ENCODE data around the gene PTBP3.
A peak's percentile ranks its signal among the peaks of the same experiment; 100 is the strongest.

The PTBP3 gene

GRCh38 chr9:112184946-112185345 lies 148.5 kb downstream of the PTBP3 start:
- in situ Hi-C loops (cut with MboI; ENCODE audit: low pct_unique_long_range_greater_than_20kb, low sequenced_read_pairs): no loop called here
- no peak for DNase-seq

GRCh38 chr9:112184221-112184620 lies 149.2 kb downstream of the PTBP3 start:
- no peak for DNase-seq
- in situ Hi-C loops (cut with MboI; ENCODE audit: low pct_unique_long_range_greater_than_20kb, low sequenced_read_pairs): no loop called here

- in situ Hi-C loops (cut with MboI; ENCODE audit: low pct_unique_long_range_greater_than_20kb, low sequenced_read_pairs): no loop called here
- peak; percentile 87 for DNase-seq
These were observed 153.0 kb downstream of the PTBP3 start for GRCh38 chr9:112180387-112180881.

GRCh38 chr9:112179816-112180215 lies 153.6 kb downstream of the PTBP3 start:
- in situ Hi-C loops (cut with MboI; ENCODE audit: low pct_unique_long_range_greater_than_20kb, low sequenced_read_pairs): no loop called here
- no peak for DNase-seq

- DNase-seq: no peak
- in situ Hi-C loops (cut with MboI; ENCODE audit: low pct_unique_long_range_greater_than_20kb, low sequenced_read_pairs): no loop called here
These were observed 156.9 kb downstream of the PTBP3 start for GRCh38 chr9:112176524-112176923.

GRCh38 chr9:112175796-112176315 lies 157.6 kb downstream of the PTBP3 start:
- in situ Hi-C loops (cut with MboI; ENCODE audit: low pct_unique_long_range_greater_than_20kb, low sequenced_read_pairs): no loop called here
- DNase-seq: no peak

- in situ Hi-C loops (cut with MboI; ENCODE audit: low pct_unique_long_range_greater_than_20kb, low sequenced_read_pairs): no loop called here
- DNase-seq: peak; percentile 49
These were observed 158.2 kb downstream of the PTBP3 start, which contains the start of gene SUSD1 for GRCh38 chr9:112174965-112175795. TSS of gene SUSD1 (minus strand) at chr9:112175297. CDS start at chr9:112175235, 62 bp downstream.

GRCh38 chr9:112174222-112174964 lies 159.0 kb downstream of the PTBP3 start:
- in situ Hi-C loops (cut with MboI; ENCODE audit: low pct_unique_long_range_greater_than_20kb, low sequenced_read_pairs): no loop called here
- DNase-seq: peak; percentile 86

GRCh38 chr9:112173489-112174221 lies 159.8 kb downstream of the PTBP3 start:
- in situ Hi-C loops (cut with MboI; ENCODE audit: low pct_unique_long_range_greater_than_20kb, low sequenced_read_pairs): no loop called here
- DNase-seq: no peak

GRCh38 chr9:112170968-112171367 lies 162.5 kb downstream of the PTBP3 start:
- no peak for DNase-seq
- in situ Hi-C loops (cut with MboI; ENCODE audit: low pct_unique_long_range_greater_than_20kb, low sequenced_read_pairs): no loop called here

- in situ Hi-C loops (cut with MboI; ENCODE audit: low pct_unique_long_range_greater_than_20kb, low sequenced_read_pairs): no loop called here
- no peak for DNase-seq
These were observed 163.2 kb downstream of the PTBP3 start for GRCh38 chr9:112170235-112170634.

- no peak for DNase-seq
- in situ Hi-C loops (cut with MboI; ENCODE audit: low pct_unique_long_range_greater_than_20kb, low sequenced_read_pairs): no loop called here
These were observed 164.1 kb downstream of the PTBP3 start for GRCh38 chr9:112169368-112169767.

- in situ Hi-C loops (cut with MboI; ENCODE audit: low pct_unique_long_range_greater_than_20kb, low sequenced_read_pairs): no loop called here
- no peak for DNase-seq
These were observed 165.2 kb downstream of the PTBP3 start for GRCh38 chr9:112168197-112168596.

Data from KBM-7 (cell line).